Retinal pigment epithelial cell (primary cell): ENCODE data around the gene RDH5.

Experiments used
- DNase-seq: peaks from one replicate; pipeline ENCODE4 v3.0.0-alpha.2; 2010; ENCODE audit warnings: low read depth
- H3K4me3 ChIP-seq: 2 replicates; pipeline ENCODE4 v1.5.1; 2011; ENCODE audit warnings: mild to moderate bottlenecking, low read length, control low read depth, moderate library complexity
- TF ChIP-seq, protein P1 (sequence below): conservative IDR thresholded peaks from 2 replicates; pipeline ENCODE4 v1.5.1; 2011; ENCODE audit warnings: low read depth, low read length, control low read depth, inconsistent platforms

Gene RDH5

DNA sequence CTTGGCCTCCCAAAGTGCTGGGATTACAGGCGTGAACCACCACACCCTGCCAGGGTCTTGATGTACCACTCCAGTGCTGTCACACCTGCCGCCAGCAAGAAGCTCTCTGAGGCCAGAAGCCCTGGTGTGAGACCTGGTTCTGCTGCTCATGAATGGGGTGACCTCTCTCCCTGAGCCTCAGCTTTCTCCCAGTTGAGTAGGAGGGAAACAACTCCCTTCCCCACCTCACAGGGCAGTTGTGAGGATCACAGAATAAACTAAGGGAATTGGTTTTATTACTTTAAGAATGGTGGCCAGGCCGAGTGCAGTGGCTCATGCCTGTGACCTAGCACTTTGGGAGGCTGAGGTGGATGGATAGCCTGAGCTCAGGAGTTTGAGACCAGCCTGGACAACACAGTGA is 14.4 kb downstream of the RDH5 start:
- DNase-seq, result no peak

DNA sequence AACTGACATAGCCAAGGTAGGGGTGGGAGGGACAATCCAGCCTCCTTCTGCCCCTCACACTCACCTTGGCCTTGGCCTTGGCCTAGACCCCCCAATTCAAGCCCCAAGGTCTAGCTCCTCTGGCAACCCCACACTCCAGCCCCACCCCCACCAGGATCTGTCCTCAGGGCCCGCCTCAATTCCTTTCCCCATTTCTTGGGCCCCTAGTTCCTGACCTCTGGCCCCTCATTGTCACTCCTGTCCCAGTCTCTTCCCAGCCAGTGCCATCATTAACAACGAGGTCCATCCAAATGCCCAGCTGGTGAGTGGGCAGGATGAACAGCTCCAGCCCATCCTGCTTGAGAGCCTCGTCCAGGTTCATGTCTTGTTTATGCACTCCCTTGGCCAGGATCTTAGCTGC is 15.9 kb downstream of the RDH5 start:
- TF ChIP-seq, protein P1, sequence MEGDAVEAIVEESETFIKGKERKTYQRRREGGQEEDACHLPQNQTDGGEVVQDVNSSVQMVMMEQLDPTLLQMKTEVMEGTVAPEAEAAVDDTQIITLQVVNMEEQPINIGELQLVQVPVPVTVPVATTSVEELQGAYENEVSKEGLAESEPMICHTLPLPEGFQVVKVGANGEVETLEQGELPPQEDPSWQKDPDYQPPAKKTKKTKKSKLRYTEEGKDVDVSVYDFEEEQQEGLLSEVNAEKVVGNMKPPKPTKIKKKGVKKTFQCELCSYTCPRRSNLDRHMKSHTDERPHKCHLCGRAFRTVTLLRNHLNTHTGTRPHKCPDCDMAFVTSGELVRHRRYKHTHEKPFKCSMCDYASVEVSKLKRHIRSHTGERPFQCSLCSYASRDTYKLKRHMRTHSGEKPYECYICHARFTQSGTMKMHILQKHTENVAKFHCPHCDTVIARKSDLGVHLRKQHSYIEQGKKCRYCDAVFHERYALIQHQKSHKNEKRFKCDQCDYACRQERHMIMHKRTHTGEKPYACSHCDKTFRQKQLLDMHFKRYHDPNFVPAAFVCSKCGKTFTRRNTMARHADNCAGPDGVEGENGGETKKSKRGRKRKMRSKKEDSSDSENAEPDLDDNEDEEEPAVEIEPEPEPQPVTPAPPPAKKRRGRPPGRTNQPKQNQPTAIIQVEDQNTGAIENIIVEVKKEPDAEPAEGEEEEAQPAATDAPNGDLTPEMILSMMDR, result no peak
- no peak overlapping the region for H3K4me3 ChIP-seq
- DNase-seq, result no peak

More for the DNA sequence above, 14.4 kb downstream of the RDH5 start:
- no peak overlapping the region for H3K4me3 ChIP-seq
- TF ChIP-seq, protein P1, result no peak

GRCh38 chr12:55736780-55737580 is 16.8 kb downstream of the RDH5 start:
- no peak for DNase-seq
- no peak overlapping the region for H3K4me3 ChIP-seq
- TF ChIP-seq, protein P1, result peak; percentile 97

GRCh38 chr12:55737581-55738122 is 17.5 kb downstream of the RDH5 start:
- H3K4me3 ChIP-seq, result peak overlapping the region; percentile 85
- no peak for DNase-seq
- TF ChIP-seq, protein P1, result no peak

GRCh38 chr12:55738123-55739024 is 18.2 kb downstream of the RDH5 start:
- TF ChIP-seq, protein P1, result peak; percentile 74
- DNase-seq, result no peak
- H3K4me3 ChIP-seq, result peak overlapping the region; percentile 85

- peak overlapping the region; percentile 85 for H3K4me3 ChIP-seq
- TF ChIP-seq, protein P1, result no peak
- no peak for DNase-seq
Observed at GRCh38 chr12:55739025-55739378, 18.8 kb downstream of the RDH5 start.
